ENCODE data around the gene SAMD13. TPM values are rescaled to one million over a fixed set of nuclear protein-coding genes. Genes with fewer than 3 reads are reported as not detected.

The SAMD13 gene
- total RNA-seq (2012; rRNA removed) (0.36 and 0.56 TPM in 2 replicates), polyA plus RNA-seq (2012; rRNA removed) (0.27 and 0.34 TPM in 2 replicates), Bru-seq, nascent RNA (percentile 27 among the genes with signal in this experiment), BruChase-seq, experiment 1, labeled RNA remaining after a 6-hour chase (percentile 27 among the genes with signal in this experiment), BruChase-seq, experiment 2, labeled RNA remaining after a 2-hour chase (percentile 27 among the genes with signal in this experiment)
- 0.17 TPM in 1 of 2 replicates, not detected in the other for polyA plus RNA-seq (2012; cell fraction: cytosol; rRNA removed)
- polyA plus RNA-seq (2012; cell fraction: nucleus; rRNA removed; ENCODE audit: low replicate concordance), result 0.16 TPM in 1 of 2 replicates, not detected in the other
- long read RNA-seq, result 0 reads

GRCh38 chr1:84301004-84301784, at the start of gene SAMD13:
SAMD13 (plus strand) TSS chr1:84301708; CDS start chr1:84303235, 1,527 bp downstream.
- ChIA-PET POLR2A (ENCODE audit: unreplicated experiment) (no interaction called here), CTCF (interaction anchor here (0.6 to 1.0 kb wide), 4 partner anchors 22 to 224 kb away, joined by 3 to 5 read pairs (median 3); partner anchors contain the start of gene PRKACB)
- peak; percentile 69 for DNase-seq
- Histone ChIP-seq H4K8ac (ENCODE audit: low read depth in 2 of 2, low read length in 2 of 2) (peak within 1 kb of the TSS; percentile 44 to 83), H4K20me1 (ENCODE audit: insufficient read depth, low read length) (no peaks in the 10 kb centered on the region), H3K4me3 (ENCODE audit: insufficient read depth, low read depth, low read length) (peak within 1 kb of the TSS; percentile 51; the same call in 1 of the 2 replicates), H2BK5ac (ENCODE audit: low read depth, low read length, poor library complexity, severe bottlenecking) (peak within 1 kb of the TSS; percentile 85), H3K27me3 (ENCODE audit: control insufficient read depth, insufficient read depth, low read length) (no peaks in the 10 kb centered on the region), H3K9me3 (ENCODE audit: control insufficient read depth, insufficient read depth, low read length) (no peaks in the 10 kb centered on the region; the same call in 1 of the 2 replicates), H3K23ac (ENCODE audit: low read depth, low read length) (peak within 1 kb of the TSS; percentile 90; the same call in 1 of the 2 replicates), H3K9ac (ENCODE audit: low read depth, low read length) (peak within 1 kb of the TSS; percentile 78), H2BK120ac (ENCODE audit: low read depth, low read length) (peak within 1 kb of the TSS; percentile 73), H3K56ac (ENCODE audit: extremely low read depth, insufficient read depth, low read length) (peak within 1 kb of the TSS; percentile 40; the same call in 1 of the 2 replicates), H3K14ac (replicated peaks; ENCODE audit: low read depth, low read length) (peak within 1 kb of the TSS; percentile 38), H3K4me2 (ENCODE audit: low read depth, low read length) (peak within 1 kb of the TSS; percentile 100), H3K27ac (ENCODE audit: insufficient read depth, low read length) (peak within 1 kb of the TSS; percentile 87), H2BK15ac (ENCODE audit: low read depth, low read length) (peak within 1 kb of the TSS; percentile 39; the same call in 1 of the 3 replicates), H3K79me1 (ENCODE audit: low read depth in 1 of 2, low read length in 2 of 2) (peaks cover 0 to 14% of the 10 kb centered on the region in 2 experiments; a peak in 2 of 4 replicates), H4K5ac (ENCODE audit: low read depth, low read length) (peak within 1 kb of the TSS; percentile 94), H3K36me3 (ENCODE audit: control insufficient read depth, insufficient read depth, low read length) (no peaks in the 10 kb centered on the region), H4K91ac (ENCODE audit: insufficient read depth, low read depth, low read length) (peak within 1 kb of the TSS; percentile 43), H2AFZ (replicated peaks; ENCODE audit: low read length, poor library complexity) (peak within 1 kb of the TSS; percentile 17), H2AK5ac (ENCODE audit: low read depth, low read length) (peak within 1 kb of the TSS; percentile 50), H3K9me1 (ENCODE audit: insufficient read depth, low read length) (peaks cover 4% of the 10 kb centered on the region), H2BK20ac (ENCODE audit: low read depth, low read length) (peak within 1 kb of the TSS; percentile 71; the same call in 1 of the 2 replicates), H3K4me1 (ENCODE audit: control insufficient read depth, insufficient read depth, low read length) (peaks cover 17% of the 10 kb centered on the region), H3K18ac (ENCODE audit: low read depth, low read length) (peak within 1 kb of the TSS; percentile 80), H3K4ac (ENCODE audit: low read depth, low read length) (peak within 1 kb of the TSS; percentile 54), H2AK9ac (replicated peaks; ENCODE audit: low read depth, low read length, poor library complexity) (no peak within 1 kb of the TSS)
- dilution Hi-C loops (cut with HindIII; ENCODE audit: low sequenced_read_pairs, unreplicated experiment), result no loop called here
- intact Hi-C loops (cut with micrococcal nuclease), result loop anchor here (2.0 to 10.0 kb wide), 4 partner anchors 76 to 454 kb away; no protein-coding TSS in a partner anchor
- TF ChIP-seq MXI1 (IDR thresholded peaks at IDR 0.05; ENCODE audit: borderline replicate concordance, low read depth, low read length), result no peak
- no peak for TF ChIP-seq NFE2L2 (IDR thresholded peaks at IDR 0.05; ENCODE audit: low read depth, low read length)
- TF ChIP-seq MAZ (IDR thresholded peaks at IDR 0.05; ENCODE audit: borderline replicate concordance, low read depth, low read length), result no peak
- no peak for TF ChIP-seq POLR2A (IDR thresholded peaks at IDR 0.05; ENCODE audit: low read depth, low read length)
- no peak for TF ChIP-seq RCOR1 (IDR thresholded peaks at IDR 0.05; ENCODE audit: insufficient replicate concordance, low read length)
- TF ChIP-seq CEBPB (IDR thresholded peaks at IDR 0.05; ENCODE audit: low read depth, low read length), result no peak
- no peak for ATAC-seq (ENCODE audit: low read depth)
- no CpG with 5 or more reads among the region's 5 CpGs for whole genome bisulfite sequencing, 2 experiments (ENCODE audit: extremely low coverage in 2 of 2, insufficient read length in 1 of 2)
- no TSS peak for BruUV-seq (replicated peaks)
- in situ Hi-C loops (cut with MboI; ENCODE audit: low sequenced_read_pairs), result no loop called here
